Measurements from ENCODE around the gene SACS. TPM values are rescaled to one million over a fixed set of nuclear protein-coding genes. Genes with fewer than 3 reads are reported as not detected.
A peak's percentile ranks its signal among the peaks of the same experiment; 100 is the strongest.

Gene SACS
- total and polyA plus RNA-seq, 4 donors: 0.50 to 7.2 (median 2.9) TPM

GRCh38 chr13:23473221-23473620 lies 39.7 kb upstream of the SACS start:
- Histone ChIP-seq H3K27ac (ENCODE audit: low read depth in 1 of 2, low read length in 2 of 2) (no peak overlapping the region), H3K27me3 (ENCODE audit: control insufficient read depth in 4 of 4, insufficient read depth in 4 of 4, low read length in 3 of 4) (peaks cover 0 to 4% (median 0%) of the 10 kb centered on the region in 4 donors), H3K9ac (ENCODE audit: low read depth in 1 of 2, low read length in 2 of 2) (no peak overlapping the region), H3K9me3 (ENCODE audit: control insufficient read depth in 4 of 4, low read length in 3 of 4) (no peaks in the 10 kb centered on the region), H3K4me3 (ENCODE audit: low read depth in 1 of 3, low read length in 3 of 3) (no peak overlapping the region), H3K36me3 (ENCODE audit: control insufficient read depth in 4 of 4, insufficient read depth in 3 of 4, low read depth in 1 of 4, low read length in 3 of 4) (no peaks in the 10 kb centered on the region), H3K4me1 (ENCODE audit: control insufficient read depth in 4 of 4, insufficient read depth in 4 of 4, low read length in 3 of 4) (no peaks in the 10 kb centered on the region)
- TF ChIP-seq GABPA (IDR thresholded peaks at IDR 0.05 in 1 of 2, conservative IDR thresholded peaks at IDR 0.05 in 1 of 2) (no peak), RXRA (IDR thresholded peaks at IDR 0.05) (no peak), JUND (IDR thresholded peaks at IDR 0.05) (no peak), EGR1 (IDR thresholded peaks at IDR 0.05; ENCODE audit: low read depth in 2 of 2) (no peak)
- DNase-seq (ENCODE audit: low spot score): no peak
- WGBS: 78% methylated on average over 5 of the region's 5 CpGs

- H3K27me3 ChIP-seq (ENCODE audit: control insufficient read depth in 4 of 4, insufficient read depth in 4 of 4, low read length in 3 of 4): peaks cover 0 to 4% (median 0%) of the 10 kb centered on the region in 4 donors
- H3K36me3 ChIP-seq (ENCODE audit: control insufficient read depth in 4 of 4, insufficient read depth in 3 of 4, low read depth in 1 of 4, low read length in 3 of 4): no peaks in the 10 kb centered on the region
- no peaks in the 10 kb centered on the region for H3K9me3 ChIP-seq (ENCODE audit: control insufficient read depth in 4 of 4, low read length in 3 of 4)
- no peaks in the 10 kb centered on the region for H3K4me1 ChIP-seq (ENCODE audit: control insufficient read depth in 4 of 4, insufficient read depth in 4 of 4, low read length in 3 of 4)
- H3K4me3 ChIP-seq (ENCODE audit: low read depth in 1 of 3, low read length in 3 of 3): no peak overlapping the region
- 82% methylated on average over 4 of the region's 4 CpGs for WGBS
- no peak overlapping the region for H3K9ac ChIP-seq (ENCODE audit: low read depth in 1 of 2, low read length in 2 of 2)
- TF ChIP-seq HNF4G (IDR thresholded peaks at IDR 0.05): no peak
- no peak for TF ChIP-seq TAF1 (conservative IDR thresholded peaks at IDR 0.05)
- no peak for TF ChIP-seq FOXA2 (IDR thresholded peaks at IDR 0.05)
- no peak for TF ChIP-seq GABPA (IDR thresholded peaks at IDR 0.05 in 1 of 2, conservative IDR thresholded peaks at IDR 0.05 in 1 of 2)
- no peak for TF ChIP-seq MAX (IDR thresholded peaks at IDR 0.05)
- no peak overlapping the region for H3K27ac ChIP-seq (ENCODE audit: low read depth in 1 of 2, low read length in 2 of 2)
- DNase-seq (ENCODE audit: low spot score): no peak
These were observed 38.7 kb upstream of the SACS start for GRCh38 chr13:23472189-23472588.

- Histone ChIP-seq H3K4me1 (ENCODE audit: control insufficient read depth in 4 of 4, insufficient read depth in 4 of 4, low read length in 3 of 4) (peaks cover 1 to 6% (median 4%) of the 10 kb centered on the region in 4 donors), H3K27me3 (ENCODE audit: control insufficient read depth in 4 of 4, insufficient read depth in 4 of 4, low read length in 3 of 4) (peaks cover 0 to 4% (median 0%) of the 10 kb centered on the region in 4 donors), H3K36me3 (ENCODE audit: control insufficient read depth in 4 of 4, insufficient read depth in 3 of 4, low read depth in 1 of 4, low read length in 3 of 4) (no peaks in the 10 kb centered on the region), H3K9ac (ENCODE audit: low read depth in 1 of 2, low read length in 2 of 2) (no peak overlapping the region), H3K27ac (ENCODE audit: low read depth in 1 of 2, low read length in 2 of 2) (no peak overlapping the region), H3K4me3 (ENCODE audit: low read depth in 1 of 3, low read length in 3 of 3) (no peak overlapping the region), H3K9me3 (ENCODE audit: control insufficient read depth in 4 of 4, low read length in 3 of 4) (no peaks in the 10 kb centered on the region)
- 39% methylated on average over 7 of the region's 7 CpGs for WGBS
- TF ChIP-seq HNF4G (IDR thresholded peaks at IDR 0.05) (peak; percentile 7), HNF4A (conservative IDR thresholded peaks at IDR 0.05) (no peak), RAD21 (IDR thresholded peaks at IDR 0.05) (no peak)
- DNase-seq (ENCODE audit: low spot score): no peak
These were observed 37.5 kb upstream of the SACS start for GRCh38 chr13:23470790-23471614.

GRCh38 chr13:23469951-23470421 lies 36.5 kb upstream of the SACS start:
- H3K4me3 ChIP-seq (ENCODE audit: low read depth in 1 of 3, low read length in 3 of 3): no peak overlapping the region
- H3K9ac ChIP-seq (ENCODE audit: low read depth in 1 of 2, low read length in 2 of 2): no peak overlapping the region
- H3K9me3 ChIP-seq (ENCODE audit: control insufficient read depth in 4 of 4, low read length in 3 of 4): no peaks in the 10 kb centered on the region
- H3K27ac ChIP-seq (ENCODE audit: low read depth in 1 of 2, low read length in 2 of 2): no peak overlapping the region
- WGBS: 61% methylated on average over 9 of the region's 9 CpGs
- no peaks in the 10 kb centered on the region for H3K36me3 ChIP-seq (ENCODE audit: control insufficient read depth in 4 of 4, insufficient read depth in 3 of 4, low read depth in 1 of 4, low read length in 3 of 4)
- H3K4me1 ChIP-seq (ENCODE audit: control insufficient read depth in 4 of 4, insufficient read depth in 4 of 4, low read length in 3 of 4): peaks cover 3 to 10% (median 7%) of the 10 kb centered on the region in 4 donors
- no peak for DNase-seq (ENCODE audit: low spot score)
- TF ChIP-seq YY1 (IDR thresholded peaks at IDR 0.05): no peak
- no peak for TF ChIP-seq SP1 (IDR thresholded peaks at IDR 0.05)
- no peak for TF ChIP-seq TAF1 (conservative IDR thresholded peaks at IDR 0.05)
- TF ChIP-seq HNF4G (IDR thresholded peaks at IDR 0.05): no peak
- no peak for TF ChIP-seq ZBTB33 (IDR thresholded peaks at IDR 0.05)
- no peak for TF ChIP-seq GABPA (IDR thresholded peaks at IDR 0.05 in 1 of 2, conservative IDR thresholded peaks at IDR 0.05 in 1 of 2)
- no peak for TF ChIP-seq CTCF (IDR thresholded peaks at IDR 0.05; ENCODE audit: low read depth, low read length, missing input control)
- TF ChIP-seq MAX (IDR thresholded peaks at IDR 0.05): no peak
- TF ChIP-seq EGR1 (IDR thresholded peaks at IDR 0.05; ENCODE audit: low read depth in 2 of 2): no peak
- peaks cover 0 to 4% (median 0%) of the 10 kb centered on the region in 4 donors for H3K27me3 ChIP-seq (ENCODE audit: control insufficient read depth in 4 of 4, insufficient read depth in 4 of 4, low read length in 3 of 4)

Data from liver (tissue), 9 donors.